Fibroblast of lung (primary cell): ENCODE results near the gene TNNI3K.

Experiments
- CTCF ChIP-seq, 2 donors: IDR thresholded peaks in 1 of 2; conservative IDR thresholded peaks in 1 of 2; 1 replicate in 1 of 2; 2 replicates in 1 of 2; pipeline ENCODE4 v1.5.1; 2011 to 2012; ENCODE audit warnings: low read length in 2 of 2, control low read depth in 1 of 2, inconsistent platforms in 1 of 2, low read depth in 1 of 2, mild to moderate bottlenecking in 1 of 2
- EZH2 ChIP-seq: IDR thresholded peaks from 2 replicates; pipeline ENCODE4 v1.5.1; 2012; ENCODE audit warnings: low read length, control low read depth, mild to moderate bottlenecking; ENCODE audit errors: missing control alignments

GRCh38 chr1:74367175-74367813, 132.1 kb downstream of the TNNI3K start:
- TF ChIP-seq CTCF (conservative IDR thresholded peaks at IDR 0.05 in 1 of 2, IDR thresholded peaks at IDR 0.05 in 1 of 2; ENCODE audit: low read depth in 1 of 2, low read length in 2 of 2) (no peak), EZH2 (no peak)
